Liver (tissue), 9 donors: ENCODE measurements around the gene PLEKHO1. TPM values are rescaled to one million over a fixed set of nuclear protein-coding genes. Genes with fewer than 3 reads are reported as not detected.

Experiments used
- DNase-seq: peaks from one replicate; pipeline ENCODE4 v3.0.0-alpha.2; 2017; ENCODE audit warnings: low spot score
- H3K27ac ChIP-seq, 2 donors: one replicate each; pipeline ENCODE4 v1.7.0; 2013; ENCODE audit warnings: inconsistent platforms in 2 of 2, low read length in 2 of 2, control low read depth in 1 of 2, low read depth in 1 of 2, mild to moderate bottlenecking in 1 of 2
- H3K27me3 ChIP-seq, 4 donors: one replicate each; pipeline versions ENCODE4 v1.6.1 to v1.7.0; 2013; ENCODE audit warnings: low read length in 3 of 4, inconsistent platforms in 1 of 4, mild to moderate bottlenecking in 1 of 4, moderate library complexity in 1 of 4; ENCODE audit not compliant: control insufficient read depth in 4 of 4, insufficient read depth in 4 of 4
- H3K36me3 ChIP-seq, 4 donors: one replicate each; pipeline versions ENCODE4 v1.6.1 to v1.7.0; 2013; ENCODE audit warnings: low read length in 3 of 4, mild to moderate bottlenecking in 3 of 4, low read depth in 1 of 4, moderate library complexity in 1 of 4; ENCODE audit not compliant: control insufficient read depth in 4 of 4, insufficient read depth in 3 of 4
- H3K4me1 ChIP-seq, 4 donors: one replicate each; pipeline versions ENCODE4 v1.6.1 to v1.7.0; 2013; ENCODE audit warnings: low read length in 3 of 4, mild to moderate bottlenecking in 3 of 4, moderate library complexity in 1 of 4; ENCODE audit not compliant: control insufficient read depth in 4 of 4, insufficient read depth in 4 of 4
- H3K4me3 ChIP-seq, 3 donors: one replicate each; pipeline versions ENCODE4 v1.6.1 to v1.7.0; 2013; ENCODE audit warnings: low read length in 3 of 3, control low read depth in 1 of 3, low read depth in 1 of 3, mild to moderate bottlenecking in 1 of 3
- H3K9ac ChIP-seq, 2 donors: one replicate each; pipeline ENCODE4 v1.7.0; 2013; ENCODE audit warnings: low read length in 2 of 2, mild to moderate bottlenecking in 2 of 2, moderate library complexity in 2 of 2, control low read depth in 1 of 2, low read depth in 1 of 2
- H3K9me3 ChIP-seq, 4 donors: one replicate each; pipeline versions ENCODE4 v1.6.1 to v1.7.0; 2013; ENCODE audit warnings: low read length in 3 of 4; ENCODE audit not compliant: control insufficient read depth in 4 of 4
- ATF3 ChIP-seq: IDR thresholded peaks from 2 replicates; pipeline ENCODE4 v1.6.1; 2016; ENCODE audit warnings: antibody characterized with exemption
- CTCF ChIP-seq: fragments of 150-350 bp; IDR thresholded peaks from 2 replicates; pipeline ENCODE4 v1.5.1; 2017; ENCODE audit warnings: improper control_type of control experiment, low read depth, low read length; ENCODE audit not compliant: missing input control
- EGR1 ChIP-seq, 2 donors: IDR thresholded peaks; 2 replicates each; pipeline ENCODE4 v1.6.1; 2016 to 2018; ENCODE audit warnings: antibody characterized with exemption in 2 of 2, low read depth in 2 of 2
- FOXA1 ChIP-seq: IDR thresholded peaks from 2 replicates; pipeline ENCODE4 v1.6.1; 2016; ENCODE audit warnings: antibody characterized with exemption
- FOXA2 ChIP-seq: IDR thresholded peaks from 2 replicates; pipeline ENCODE4 v1.6.1; 2016; ENCODE audit warnings: antibody characterized with exemption
- GABPA ChIP-seq, 2 donors: IDR thresholded peaks in 1 of 2; conservative IDR thresholded peaks in 1 of 2; 2 replicates each; pipeline ENCODE4 v1.6.1; 2016; ENCODE audit warnings: antibody characterized with exemption in 2 of 2, mild to moderate bottlenecking in 1 of 2, moderate library complexity in 1 of 2
- HNF4A ChIP-seq, 2 donors: conservative IDR thresholded peaks; 2 replicates each; pipeline ENCODE4 v1.6.1; 2016; ENCODE audit warnings: antibody characterized with exemption in 2 of 2, mild to moderate bottlenecking in 2 of 2
- HNF4G ChIP-seq: IDR thresholded peaks from 2 replicates; pipeline ENCODE4 v1.6.1; 2016; ENCODE audit warnings: antibody characterized with exemption
- JUND ChIP-seq, 2 donors: IDR thresholded peaks; 2 replicates each; pipeline ENCODE4 v1.6.1; 2016; ENCODE audit warnings: antibody characterized with exemption in 2 of 2
- MAX ChIP-seq: IDR thresholded peaks from 2 replicates; pipeline ENCODE4 v1.6.1; 2016; ENCODE audit warnings: antibody characterized with exemption
- NR2F2 ChIP-seq: IDR thresholded peaks from 2 replicates; pipeline ENCODE4 v1.6.1; 2016; ENCODE audit warnings: antibody characterized with exemption
- RAD21 ChIP-seq, 2 donors: IDR thresholded peaks; 2 replicates each; pipeline ENCODE4 v1.6.1; 2016; ENCODE audit warnings: antibody characterized with exemption in 2 of 2, mild to moderate bottlenecking in 2 of 2
- REST ChIP-seq: IDR thresholded peaks from 2 replicates; pipeline ENCODE4 v1.6.1; 2016; ENCODE audit warnings: antibody characterized with exemption, mild to moderate bottlenecking
- RXRA ChIP-seq, 2 donors: IDR thresholded peaks; 2 replicates each; pipeline ENCODE4 v1.6.1; 2017 to 2018; ENCODE audit warnings: antibody characterized with exemption in 2 of 2, mild to moderate bottlenecking in 1 of 2
- SP1 ChIP-seq: IDR thresholded peaks from 2 replicates; pipeline ENCODE4 v1.6.1; 2018; ENCODE audit warnings: antibody characterized with exemption, mild to moderate bottlenecking
- TAF1 ChIP-seq: conservative IDR thresholded peaks from 2 replicates; pipeline ENCODE4 v1.6.1; 2016; ENCODE audit warnings: antibody characterized with exemption, mild to moderate bottlenecking
- YY1 ChIP-seq: IDR thresholded peaks from 2 replicates; pipeline ENCODE4 v1.6.1; 2016; ENCODE audit warnings: antibody characterized with exemption, mild to moderate bottlenecking
- ZBTB33 ChIP-seq: IDR thresholded peaks from 2 replicates; pipeline ENCODE4 v1.6.1; 2016; ENCODE audit warnings: antibody characterized with exemption
- WGBS: extraction: QIAGEN DNeasy Blood & Tissue Kit; methylation state at CpG from one replicate; pipeline ENCODE4 v1.1.7; 2013; 5-methylcytosine and 5-hydroxymethylcytosine counted together
- polyA plus RNA-seq, 2 donors: library from polyadenylated mRNA; stranded (reverse) in 1 of 2; unstranded in 1 of 2; fragments of 200-250 nt in 1 of 2; fragments of >200 nt in 1 of 2; fragmentation: Nextera tagmentation in 1 of 2; extraction: Ambion mirVana in 1 of 2; gene quantifications; one replicate each; pipeline versions ENCODE4 v1.2.1 to v1.2.3, GENCODE V29; 2013 to 2015
- total RNA-seq, 2 donors: library from RNA; depleted of rRNA; stranded (reverse); fragments of >200 nt; gene quantifications; one replicate each; pipeline ENCODE4 v1.2.3, GENCODE V29; 2014
- donor health status: healthy.
- donor health status: healthy.
- donor health status: healthy.
- donor health status: healthy.
- donor health status: healthy.

Gene PLEKHO1
- total and polyA plus RNA-seq, 4 donors = 3.5 to 8.8 (median 6.0) TPM

GRCh38 chr1:150161747-150162581 is 12.2 kb downstream of the PLEKHO1 start:
- TF ChIP-seq REST (no peak), MAX (no peak), TAF1 (no peak), EGR1 (IDR thresholded peaks at IDR 0.05; ENCODE audit: low read depth in 2 of 2) (no peak), FOXA2 (no peak), HNF4G (no peak), NR2F2 (no peak), ATF3 (no peak), YY1 (no peak)
- H3K4me1 ChIP-seq = peaks cover 0 to 3% (median 0%) of the 10 kb centered on the region in 4 donors
- H3K36me3 ChIP-seq = no peaks in the 10 kb centered on the region
- H3K4me3 ChIP-seq = no peak overlapping the region
- H3K9me3 ChIP-seq = no peaks in the 10 kb centered on the region
- peak overlapping the region; percentile 15 to 81 for H3K27ac ChIP-seq
- 79% methylated on average over 9 of the region's 9 CpGs for WGBS
- H3K27me3 ChIP-seq = no peaks in the 10 kb centered on the region
- no peak for DNase-seq
- H3K9ac ChIP-seq = no peak overlapping the region

GRCh38 chr1:150162582-150162861 is 12.8 kb downstream of the PLEKHO1 start:
- Histone ChIP-seq H3K9ac (no peak overlapping the region), H3K27ac (peak overlapping the region; percentile 14 to 81), H3K36me3 (no peaks in the 10 kb centered on the region), H3K4me1 (peaks cover 0 to 3% (median 0%) of the 10 kb centered on the region in 4 donors), H3K4me3 (no peak overlapping the region), H3K27me3 (no peaks in the 10 kb centered on the region), H3K9me3 (no peaks in the 10 kb centered on the region)
- 66% methylated on average over 4 of the region's 4 CpGs for WGBS
- TF ChIP-seq JUND (IDR thresholded peaks at IDR 0.05) = no peak
- TF ChIP-seq REST = no peak
- no peak for TF ChIP-seq HNF4A (conservative IDR thresholded peaks at IDR 0.05)
- no peak for TF ChIP-seq HNF4G
- no peak for TF ChIP-seq FOXA2
- TF ChIP-seq RAD21 (IDR thresholded peaks at IDR 0.05) = no peak
- no peak for TF ChIP-seq GABPA (IDR thresholded peaks at IDR 0.05 in 1 of 2, conservative IDR thresholded peaks at IDR 0.05 in 1 of 2)
- no peak for TF ChIP-seq EGR1 (IDR thresholded peaks at IDR 0.05; ENCODE audit: low read depth in 2 of 2)
- TF ChIP-seq CTCF = no peak
- no peak for TF ChIP-seq SP1
- no peak for TF ChIP-seq RXRA (IDR thresholded peaks at IDR 0.05)
- no peak for TF ChIP-seq MAX
- no peak for TF ChIP-seq NR2F2
- TF ChIP-seq TAF1 = no peak
- no peak for TF ChIP-seq ATF3
- TF ChIP-seq FOXA1 = no peak
- TF ChIP-seq ZBTB33 = no peak
- TF ChIP-seq YY1 = no peak
- no peak for DNase-seq
